Measurements from ENCODE around the gene LMOD1.
"Not testable (repeated sequence)": the region's sequence is repeated elsewhere in the genome, so short reads cannot be mapped to it uniquely, and the experiment has no call there.

The LMOD1 gene

DNA sequence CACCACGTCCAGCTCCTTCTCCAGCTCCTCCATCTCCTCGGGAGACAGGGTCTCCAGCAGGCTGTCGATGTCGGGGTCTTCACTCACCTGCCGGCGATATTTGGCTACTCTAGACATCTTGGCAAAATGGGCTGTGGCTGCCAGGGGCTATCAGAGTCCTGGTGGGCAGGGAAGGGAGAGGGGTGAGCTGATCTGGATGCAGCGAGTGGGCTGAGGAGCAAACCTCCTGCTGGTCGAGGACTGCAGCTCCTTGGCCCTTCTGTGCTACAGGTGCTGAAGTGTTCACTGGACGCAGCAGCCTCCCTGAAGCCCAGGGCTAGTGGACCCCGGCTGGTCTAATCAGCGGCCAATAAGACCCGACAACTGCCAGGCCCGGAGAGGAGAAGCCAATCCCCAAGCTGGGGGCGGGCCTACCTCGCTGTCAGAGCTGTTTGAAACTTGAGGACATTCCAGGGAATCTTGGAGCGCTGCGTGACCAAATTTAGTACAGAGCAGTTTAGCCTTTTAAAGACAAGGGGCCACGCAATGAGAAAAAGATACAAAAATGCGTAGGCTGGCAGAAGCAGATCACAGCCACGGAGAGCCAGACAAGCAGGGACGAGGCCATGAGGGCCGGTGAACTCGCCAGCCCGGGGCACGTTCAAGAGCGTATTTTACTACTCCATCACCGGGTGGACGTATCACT lies at the start of gene LMOD1:
TSS of gene LMOD1 (minus strand) at position 325 of the 685 bp plus-strand sequence. CDS start at position 117, 208 bp downstream.
- DNase-seq, result peak in 1 of 2 experiments; percentile 44

- no peak for DNase-seq
These were observed 44.1 kb upstream of the LMOD1 start for GRCh38 chr1:201990427-201990826.

DNA sequence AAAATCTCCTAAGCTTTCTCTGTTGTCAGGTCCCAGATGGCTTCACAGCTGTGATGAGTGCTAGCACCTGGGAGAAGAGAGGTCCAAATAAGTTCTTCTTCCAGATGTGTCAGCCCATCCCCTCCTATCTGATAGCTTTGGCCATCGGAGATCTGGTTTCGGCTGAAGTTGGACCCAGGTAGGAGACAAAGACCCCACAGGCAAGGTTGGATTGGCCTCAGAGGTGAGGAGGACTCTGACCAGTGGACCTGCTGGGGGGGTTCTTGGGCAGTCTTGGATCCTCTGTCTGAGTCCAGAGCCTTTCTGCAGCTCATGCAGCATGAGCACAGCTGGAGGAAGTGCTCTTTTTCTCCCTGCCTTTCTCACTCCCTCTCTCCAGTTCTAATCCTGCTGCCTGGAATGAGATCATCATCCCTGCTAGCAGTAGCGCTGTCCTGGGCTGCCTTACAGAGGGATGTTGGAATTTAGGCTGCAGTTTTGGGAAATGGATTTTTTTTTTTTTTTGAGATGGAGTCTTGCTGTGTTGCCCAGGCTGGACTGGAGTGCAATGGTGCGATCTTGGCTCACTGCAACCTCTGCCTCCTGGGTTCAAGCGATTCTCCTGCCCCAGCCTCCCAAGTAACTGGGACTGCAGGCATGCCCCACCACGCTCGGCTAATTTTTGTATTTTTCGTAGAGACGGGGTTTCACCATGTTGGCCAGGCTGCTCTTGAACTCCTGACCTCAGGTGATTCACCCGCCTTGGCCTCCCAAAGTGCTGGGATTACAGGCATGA lies 43.2 kb upstream of the LMOD1 start:
- no peak for DNase-seq

DNA sequence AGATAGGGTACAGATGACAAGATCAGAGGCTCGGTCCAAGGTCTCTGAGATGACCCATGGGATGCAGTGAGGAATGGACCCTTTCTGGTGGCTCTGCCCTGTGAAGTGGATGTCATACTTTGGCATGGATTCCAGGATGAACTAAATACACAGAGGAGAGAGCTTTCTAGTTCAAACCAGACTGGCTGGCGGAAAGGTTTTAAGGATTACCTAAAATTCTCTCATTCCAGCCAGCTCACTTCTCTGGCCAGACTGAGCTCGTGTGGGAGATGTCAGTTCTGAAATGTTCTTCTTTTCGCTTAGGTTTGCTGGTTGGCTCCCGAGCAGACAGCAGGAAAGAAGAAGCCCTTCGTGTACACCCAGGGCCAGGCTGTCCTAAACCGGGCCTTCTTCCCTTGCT lies 42.3 kb upstream of the LMOD1 start:
- DNase-seq, result no peak

GRCh38 chr1:201985355-201985754 lies 39.0 kb upstream of the LMOD1 start:
- DNase-seq, result no peak

GRCh38 chr1:201984446-201984845 lies 38.1 kb upstream of the LMOD1 start:
- no peak for DNase-seq

- peak in 1 of 2 experiments; percentile 11 for DNase-seq
These were observed 37.0 kb upstream of the LMOD1 start for GRCh38 chr1:201983380-201983805.

DNA sequence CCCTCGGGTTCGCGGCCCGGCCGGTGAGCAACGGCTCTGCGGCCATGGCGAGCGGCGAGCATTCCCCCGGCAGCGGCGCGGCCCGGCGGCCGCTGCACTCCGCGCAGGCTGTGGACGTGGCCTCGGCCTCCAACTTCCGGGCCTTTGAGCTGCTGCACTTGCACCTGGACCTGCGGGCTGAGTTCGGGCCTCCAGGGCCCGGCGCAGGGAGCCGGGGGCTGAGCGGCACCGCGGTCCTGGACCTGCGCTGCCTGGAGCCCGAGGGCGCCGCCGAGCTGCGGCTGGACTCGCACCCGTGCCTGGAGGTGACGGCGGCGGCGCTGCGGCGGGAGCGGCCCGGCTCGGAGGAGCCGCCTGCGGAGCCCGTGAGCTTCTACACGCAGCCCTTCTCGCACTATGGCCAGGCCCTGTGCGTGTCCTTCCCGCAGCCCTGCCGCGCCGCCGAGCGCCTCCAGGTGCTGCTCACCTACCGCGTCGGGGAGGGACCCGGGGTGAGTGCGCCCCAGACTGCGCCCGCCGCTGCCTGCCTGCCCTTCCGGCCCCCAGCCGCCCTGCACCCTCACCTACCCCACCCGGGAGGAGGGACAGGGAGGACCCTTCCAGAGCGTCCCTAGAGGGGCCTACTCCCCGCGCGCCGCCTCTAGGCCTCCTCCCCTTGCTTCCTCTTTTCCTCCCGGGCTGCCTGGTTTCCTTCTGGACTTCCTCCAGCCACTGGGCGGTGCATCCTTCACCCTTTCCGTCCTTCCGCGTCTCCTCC lies 36.5 kb upstream of the LMOD1 start, which contains the start of gene RNPEP:
TSS of gene RNPEP (plus strand) at position 26 of the 757 bp plus-strand sequence. CDS start at position 45, 19 bp downstream.
- DNase-seq, result no peak

DNA sequence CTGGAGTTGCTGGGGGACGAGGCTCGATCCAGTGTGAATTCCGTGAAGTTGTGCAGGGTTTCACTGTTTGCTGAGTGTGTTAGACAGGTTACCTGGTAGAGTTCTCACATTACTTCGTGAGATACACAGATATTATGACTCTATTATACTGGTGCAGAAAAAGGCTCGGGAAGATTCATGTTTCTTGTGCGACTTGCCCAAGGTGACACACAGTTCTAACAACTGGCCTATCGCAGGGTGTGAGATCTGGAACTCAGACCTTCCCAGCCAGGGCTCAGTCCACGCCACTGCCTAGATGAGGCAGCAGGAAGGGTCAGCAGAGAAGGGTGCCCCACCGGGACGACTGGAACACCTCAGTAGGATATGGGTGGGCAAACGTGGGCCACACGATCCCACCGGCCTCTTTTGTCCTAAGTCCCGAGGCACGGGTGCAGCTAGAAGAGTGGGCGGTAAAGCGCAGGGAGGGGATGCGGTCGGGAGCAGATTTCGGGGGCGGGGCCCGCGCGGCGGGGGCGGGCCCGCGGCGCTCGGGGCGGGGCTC lies 35.8 kb upstream of the LMOD1 start:
- DNase-seq, result peak in 1 of 2 experiments; percentile 5

- DNase-seq, result no peak
These were observed 24.2 kb upstream of the LMOD1 start for GRCh38 chr1:201970334-201971159.

- no peak for DNase-seq
These were observed 22.0 kb upstream of the LMOD1 start for GRCh38 chr1:201968202-201968925.

GRCh38 chr1:201966171-201966570 lies 19.8 kb upstream of the LMOD1 start:
- no peak for DNase-seq

GRCh38 chr1:201964261-201964660 lies 17.9 kb upstream of the LMOD1 start:
- no peak for DNase-seq

GRCh38 chr1:201962382-201962781 lies 16.0 kb upstream of the LMOD1 start:
- not testable (repeated sequence) for DNase-seq

- no peak for DNase-seq
These were observed 12.0 kb upstream of the LMOD1 start for GRCh38 chr1:201958348-201958747.

DNA sequence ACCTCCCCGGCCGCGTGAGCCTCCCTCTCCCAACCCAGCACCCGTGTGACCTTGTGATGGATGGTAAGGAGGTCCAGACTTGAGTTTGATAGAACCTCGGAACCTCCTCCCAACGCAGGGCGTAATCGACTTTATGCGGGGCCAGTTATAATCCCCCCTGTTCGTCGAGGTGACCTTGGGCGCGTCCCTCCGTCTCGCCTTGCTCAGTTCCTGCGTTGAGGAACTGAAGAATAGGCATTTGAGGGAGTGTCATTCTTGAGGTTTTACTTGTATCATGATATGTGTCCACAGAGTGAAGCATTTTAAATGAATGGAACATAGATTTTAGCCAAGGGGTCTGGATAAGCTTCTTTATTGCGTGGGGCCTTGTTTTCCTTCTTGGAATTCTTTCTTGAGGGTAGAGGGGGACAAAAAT lies 9.4 kb upstream of the LMOD1 start:
- DNase-seq, result no peak

DNA sequence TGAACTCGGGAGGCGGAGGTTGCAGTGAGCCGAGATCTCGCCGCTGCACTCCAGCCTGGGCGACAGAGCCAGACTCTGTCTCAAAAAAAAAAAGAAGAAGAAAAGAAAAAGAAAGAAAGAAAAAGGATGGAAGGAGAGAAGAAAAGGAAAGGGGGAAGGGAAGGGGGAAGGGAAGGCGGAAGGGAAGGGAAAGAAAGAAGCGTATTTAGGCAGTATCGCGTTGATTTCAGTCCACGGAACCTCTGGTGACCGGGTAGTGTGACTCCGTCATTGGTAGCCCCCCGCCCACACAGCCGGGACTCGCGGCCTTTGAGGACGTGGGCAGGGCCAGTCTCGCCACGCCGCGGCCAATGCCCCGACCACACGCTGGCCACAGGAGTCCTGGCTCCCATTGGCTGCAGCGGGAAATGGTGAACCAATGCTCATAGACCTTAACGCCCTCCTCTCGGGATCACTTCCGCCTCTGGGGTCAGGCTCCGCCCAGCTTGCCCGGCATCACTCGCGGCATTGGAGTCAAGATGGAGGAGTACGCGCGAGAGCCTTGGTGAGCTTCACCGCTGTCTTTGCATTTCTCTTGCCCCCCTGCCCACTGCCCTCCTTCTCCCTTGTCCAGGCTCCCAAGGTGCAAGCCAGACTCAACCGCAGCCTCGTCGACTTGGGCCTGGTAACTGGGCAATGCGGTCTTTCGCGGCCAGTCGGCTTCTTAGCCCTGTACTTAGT lies 8.8 kb upstream of the LMOD1 start, which contains the start of gene TIMM17A:
TSS of gene TIMM17A (plus strand) at position 495 of the 720 bp plus-strand sequence. CDS start at position 519, 24 bp downstream.
- peak; percentile 74 to 95 for DNase-seq

GRCh38 chr1:201954263-201955008 lies 8.1 kb upstream of the LMOD1 start:
- DNase-seq, result no peak

DNA sequence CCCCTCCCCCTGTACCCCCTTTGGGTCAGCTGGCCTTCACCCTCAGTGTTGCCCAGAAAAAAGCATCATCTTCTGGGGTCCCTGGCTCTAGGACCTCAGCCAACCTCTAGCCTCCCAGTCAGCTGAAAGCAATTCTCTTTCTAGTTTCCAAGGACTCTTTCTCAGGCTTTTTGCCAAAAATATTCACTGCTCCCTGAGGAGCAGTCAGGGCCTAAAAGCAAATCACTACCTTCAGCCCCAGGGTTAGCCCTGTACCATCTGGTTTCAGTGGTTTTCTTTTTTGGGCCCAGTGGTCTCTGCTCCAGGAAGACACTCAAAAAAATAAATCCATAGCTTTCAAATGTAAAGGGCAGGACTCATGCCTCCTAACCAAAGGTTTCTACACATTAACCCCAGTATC lies 3.1 kb upstream of the LMOD1 start:
- no peak for DNase-seq

- DNase-seq, result no peak
These were observed 1.3 kb upstream of the LMOD1 start for GRCh38 chr1:201947697-201948008.
